ENCODE measurements around the gene TACC2.

GRCh38 chr10:122091722-122092121 lies 102.8 kb downstream of the TACC2 start:
- TF ChIP-seq, protein P1, sequence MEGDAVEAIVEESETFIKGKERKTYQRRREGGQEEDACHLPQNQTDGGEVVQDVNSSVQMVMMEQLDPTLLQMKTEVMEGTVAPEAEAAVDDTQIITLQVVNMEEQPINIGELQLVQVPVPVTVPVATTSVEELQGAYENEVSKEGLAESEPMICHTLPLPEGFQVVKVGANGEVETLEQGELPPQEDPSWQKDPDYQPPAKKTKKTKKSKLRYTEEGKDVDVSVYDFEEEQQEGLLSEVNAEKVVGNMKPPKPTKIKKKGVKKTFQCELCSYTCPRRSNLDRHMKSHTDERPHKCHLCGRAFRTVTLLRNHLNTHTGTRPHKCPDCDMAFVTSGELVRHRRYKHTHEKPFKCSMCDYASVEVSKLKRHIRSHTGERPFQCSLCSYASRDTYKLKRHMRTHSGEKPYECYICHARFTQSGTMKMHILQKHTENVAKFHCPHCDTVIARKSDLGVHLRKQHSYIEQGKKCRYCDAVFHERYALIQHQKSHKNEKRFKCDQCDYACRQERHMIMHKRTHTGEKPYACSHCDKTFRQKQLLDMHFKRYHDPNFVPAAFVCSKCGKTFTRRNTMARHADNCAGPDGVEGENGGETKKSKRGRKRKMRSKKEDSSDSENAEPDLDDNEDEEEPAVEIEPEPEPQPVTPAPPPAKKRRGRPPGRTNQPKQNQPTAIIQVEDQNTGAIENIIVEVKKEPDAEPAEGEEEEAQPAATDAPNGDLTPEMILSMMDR (IDR thresholded peaks at IDR 0.05): no peak
- no peak for TF ChIP-seq POLR2A (IDR thresholded peaks at IDR 0.05)
- no peak for TF ChIP-seq POLR2AphosphoS5 (IDR thresholded peaks at IDR 0.05)

Data from suprapubic skin (tissue), 4 donors.